SK-N-MC (cell line): ENCODE data around the gene HSDL1.

Source experiments
- DNase-seq: peaks from one replicate; pipeline ENCODE4 v3.0.0-alpha.2; 2011; ENCODE audit warnings: low read depth, low spot score
- H3K27ac ChIP-seq: fragments of 200-600 bp; sonication (generic); 2 replicates; pipeline ENCODE4 v1.5.1; 2016; ENCODE audit warnings: mixed run types
- H3K36me3 ChIP-seq: fragments of 200-600 bp; sonication (generic); 2 replicates; pipeline ENCODE4 v1.6.1; 2017; ENCODE audit warnings: antibody characterized with exemption, low read length, mixed read lengths; ENCODE audit not compliant: insufficient read depth
- H3K4me3 ChIP-seq: fragments of 200-600 bp; sonication (generic); 2 replicates; pipeline ENCODE4 v1.5.1; 2016
- H3K9ac ChIP-seq: fragments of 200-600 bp; sonication (generic); 2 replicates; pipeline ENCODE4 v1.8.0; 2017; ENCODE audit warnings: mixed run types, mixed read lengths; ENCODE audit not compliant: insufficient read length
- H3K9me3 ChIP-seq: fragments of 200-600 bp; sonication (generic); 2 replicates; pipeline ENCODE4 v1.6.1; 2017; ENCODE audit warnings: low read depth, mild to moderate bottlenecking, antibody characterized with exemption, low read length, moderate library complexity, mixed read lengths
- EZH2 ChIP-seq: fragments of 200-600 bp; sonication (generic); IDR thresholded peaks from one replicate; pipeline ENCODE4 v1.6.1; 2017; ENCODE audit warnings: antibody characterized with exemption
- FOXP2 ChIP-seq: optimal IDR thresholded peaks from 2 replicates; pipeline ENCODE3; 2011; ENCODE audit warnings: mild to moderate bottlenecking, moderate library complexity; ENCODE audit not compliant: insufficient read depth; ENCODE audit errors: extremely low read length, control extremely low read depth
- POLR2AphosphoS5 ChIP-seq: IDR thresholded peaks from 2 replicates; pipeline ENCODE4 v1.6.1; 2012; ENCODE audit warnings: mild to moderate bottlenecking, low read depth, low read length, borderline replicate concordance

HSDL1 gene

DNA sequence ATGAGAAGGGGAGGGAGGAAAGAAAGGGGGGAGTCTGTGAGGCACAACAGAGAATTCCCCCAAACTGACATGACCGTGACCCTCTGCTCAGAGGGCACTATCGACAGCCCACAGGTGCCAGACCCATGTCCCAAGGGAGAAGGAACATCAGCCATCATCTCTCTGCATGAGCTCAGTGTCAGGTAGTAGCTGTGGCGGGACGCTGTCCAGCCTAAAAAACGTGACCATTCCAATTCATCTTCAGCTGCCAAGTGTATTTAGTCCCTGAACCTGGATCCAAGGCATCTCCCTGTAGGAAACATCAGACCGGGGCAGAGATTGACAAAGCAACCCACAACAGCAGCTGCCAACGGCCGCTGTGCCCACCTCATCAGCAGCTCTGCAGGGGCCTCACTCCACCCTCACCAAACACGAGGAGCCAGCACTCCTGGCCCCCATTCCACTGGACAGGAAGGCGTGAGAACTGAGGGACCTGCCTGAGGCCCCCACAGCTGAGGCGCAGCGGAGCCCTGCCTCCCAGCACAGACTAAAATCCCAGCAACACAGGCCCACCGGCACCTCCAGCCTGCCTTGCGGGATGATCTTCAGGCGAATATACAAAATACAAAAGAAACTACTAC, 33.3 kb upstream of the HSDL1 start:
- Histone ChIP-seq H3K27ac (no peak overlapping the region), H3K4me3 (no peak overlapping the region), H3K36me3 (no peaks in the 10 kb centered on the region; the same call in 1 of the 2 replicates), H3K9me3 (no peaks in the 10 kb centered on the region), H3K9ac (no peak overlapping the region)
- no peak for DNase-seq
- TF ChIP-seq POLR2AphosphoS5, result no peak
- no peak for TF ChIP-seq EZH2
- no peak for TF ChIP-seq FOXP2

GRCh38 chr16:84177741-84178073, 32.7 kb upstream of the HSDL1 start:
- Histone ChIP-seq H3K36me3 (no peaks in the 10 kb centered on the region; the same call in 1 of the 2 replicates), H3K9ac (no peak overlapping the region), H3K4me3 (no peak overlapping the region), H3K27ac (no peak overlapping the region), H3K9me3 (no peaks in the 10 kb centered on the region)
- DNase-seq, result no peak
- TF ChIP-seq EZH2, result no peak
- no peak for TF ChIP-seq POLR2AphosphoS5
- TF ChIP-seq FOXP2, result no peak

GRCh38 chr16:84176192-84177053, 31.4 kb upstream of the HSDL1 start:
- no peak for DNase-seq
- Histone ChIP-seq H3K27ac (no peak overlapping the region), H3K9ac (no peak overlapping the region), H3K36me3 (no peaks in the 10 kb centered on the region; the same call in 1 of the 2 replicates), H3K4me3 (no peak overlapping the region), H3K9me3 (no peaks in the 10 kb centered on the region)
- TF ChIP-seq FOXP2, result no peak
- no peak for TF ChIP-seq POLR2AphosphoS5
- TF ChIP-seq EZH2, result no peak

- no peak for DNase-seq
- H3K9me3 ChIP-seq, result no peaks in the 10 kb centered on the region
- H3K4me3 ChIP-seq, result no peak overlapping the region
- no peak overlapping the region for H3K9ac ChIP-seq
- no peak overlapping the region for H3K27ac ChIP-seq
- TF ChIP-seq EZH2, result no peak
- TF ChIP-seq FOXP2, result no peak
- no peak for TF ChIP-seq POLR2AphosphoS5
- H3K36me3 ChIP-seq, result no peaks in the 10 kb centered on the region; the same call in 1 of the 2 replicates
Measured at GRCh38 chr16:84175350-84176081, 30.5 kb upstream of the HSDL1 start.

DNA sequence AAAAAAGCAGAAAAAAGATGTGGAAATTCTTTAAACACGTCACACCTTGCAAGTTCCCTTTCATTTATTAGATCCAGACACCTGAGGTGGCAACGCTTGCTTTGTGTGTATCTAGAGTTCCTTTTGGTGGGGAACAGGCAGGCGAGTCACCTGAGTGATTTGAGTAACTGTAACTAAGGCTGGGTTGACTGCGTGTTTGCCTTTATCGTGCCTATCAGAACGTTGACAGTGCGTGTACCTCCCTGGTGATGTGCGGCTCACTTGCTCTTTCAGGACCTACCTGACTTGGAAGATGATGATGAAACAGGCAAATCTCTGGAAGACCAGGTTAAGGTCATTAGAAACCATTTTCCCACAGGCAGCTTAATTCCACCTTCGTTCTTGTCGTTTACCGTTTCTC, 29.4 kb upstream of the HSDL1 start:
- H3K4me3 ChIP-seq, result no peak overlapping the region
- no peak overlapping the region for H3K27ac ChIP-seq
- no peaks in the 10 kb centered on the region; the same call in 1 of the 2 replicates for H3K36me3 ChIP-seq
- H3K9me3 ChIP-seq, result no peaks in the 10 kb centered on the region
- no peak for TF ChIP-seq EZH2
- no peak for TF ChIP-seq FOXP2
- no peak for TF ChIP-seq POLR2AphosphoS5
- no peak for DNase-seq
- H3K9ac ChIP-seq, result no peak overlapping the region

GRCh38 chr16:84169765-84170310, 24.9 kb upstream of the HSDL1 start:
- H3K27ac ChIP-seq, result no peak overlapping the region
- no peaks in the 10 kb centered on the region for H3K36me3 ChIP-seq
- H3K9me3 ChIP-seq, result no peaks in the 10 kb centered on the region
- no peak for DNase-seq
- no peak overlapping the region for H3K9ac ChIP-seq
- no peak overlapping the region for H3K4me3 ChIP-seq
- TF ChIP-seq EZH2 (no peak), POLR2AphosphoS5 (no peak), FOXP2 (no peak)

GRCh38 chr16:84166796-84167695, 22.1 kb upstream of the HSDL1 start:
- TF ChIP-seq FOXP2 (no peak), POLR2AphosphoS5 (no peak)
- Histone ChIP-seq H3K4me3 (no peak overlapping the region), H3K9ac (no peak overlapping the region), H3K36me3 (no peaks in the 10 kb centered on the region), H3K9me3 (no peaks in the 10 kb centered on the region), H3K27ac (no peak overlapping the region)
- no peak for DNase-seq

DNA sequence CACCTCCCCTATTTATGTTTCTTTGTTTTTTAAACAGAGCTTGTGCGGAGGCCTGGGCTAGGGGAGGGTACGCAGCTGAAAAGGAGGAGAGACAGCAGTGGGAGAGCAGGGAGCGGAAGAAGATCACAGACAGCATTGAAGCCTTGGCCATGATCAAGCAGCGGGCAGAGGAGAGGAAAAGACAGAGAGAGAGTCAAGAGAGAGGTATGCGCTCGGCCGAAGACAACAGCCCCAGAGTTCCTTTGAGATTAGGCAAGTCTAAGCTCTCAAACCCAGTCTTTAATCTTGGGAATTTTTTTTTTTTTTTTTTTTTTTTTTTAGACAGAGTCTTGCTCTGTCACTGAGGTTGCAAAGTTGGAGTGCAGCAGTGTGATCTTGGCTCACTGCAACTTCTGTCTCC, 20.8 kb upstream of the HSDL1 start:
- H3K27ac ChIP-seq, result no peak overlapping the region
- no peak overlapping the region for H3K9ac ChIP-seq
- no peak overlapping the region for H3K4me3 ChIP-seq
- no peaks in the 10 kb centered on the region for H3K9me3 ChIP-seq
- no peak for DNase-seq
- H3K36me3 ChIP-seq, result no peaks in the 10 kb centered on the region
- TF ChIP-seq EZH2, result no peak
- no peak for TF ChIP-seq FOXP2
- TF ChIP-seq POLR2AphosphoS5, result no peak
